MM.1S (cell line): ENCODE results near the gene BUD31.

Experiments
- DNase-seq: peaks from one replicate; pipeline ENCODE4 v3.0.0-alpha.2; 2015
- H2AFZ ChIP-seq: fragments of 300-600 bp; sonication (generic); 2 replicates; pipeline ENCODE4 v1.6.0; 2016; ENCODE audit warnings: antibody characterized with exemption, low read length
- H3F3A ChIP-seq: fragments of 300-600 bp; sonication (generic); 2 replicates; pipeline ENCODE4 v1.6.1; 2016; ENCODE audit warnings: mild to moderate bottlenecking, antibody characterized with exemption, low read length, moderate library complexity, mixed read lengths; ENCODE audit not compliant: insufficient read depth
- H3K27ac ChIP-seq: fragments of 300-600 bp; sonication (generic); 2 replicates; pipeline ENCODE4 v1.5.1; 2016; ENCODE audit warnings: mild to moderate bottlenecking, low read length
- H3K27me3 ChIP-seq: fragments of 300-600 bp; sonication (generic); replicated peaks from 2 replicates; pipeline ENCODE4 v1.6.0; 2016; ENCODE audit warnings: low read length; ENCODE audit not compliant: insufficient read depth
- H3K36me3 ChIP-seq: fragments of 300-600 bp; sonication (generic); replicated peaks from 2 replicates; pipeline ENCODE4 v1.6.1; 2016; ENCODE audit warnings: mild to moderate bottlenecking, low read length, mixed read lengths; ENCODE audit not compliant: insufficient read depth
- H3K4me1 ChIP-seq: fragments of 300-600 bp; sonication (generic); 2 replicates; pipeline ENCODE4 v1.6.1; 2016; ENCODE audit warnings: low read length, mixed read lengths
- H3K4me2 ChIP-seq: fragments of 300-600 bp; sonication (generic); 2 replicates; pipeline ENCODE4 v1.6.0; 2016; ENCODE audit warnings: low read depth, low read length
- H3K4me3 ChIP-seq: fragments of 300-600 bp; sonication (generic); 2 replicates; pipeline ENCODE4 v1.5.1; 2016; ENCODE audit warnings: low read length, mixed read lengths
- H3K79me2 ChIP-seq: fragments of 300-600 bp; sonication (generic); 2 replicates; pipeline ENCODE4 v1.6.1; 2016; ENCODE audit warnings: mixed run types, low read length, mixed read lengths
- H3K9ac ChIP-seq: fragments of 300-600 bp; sonication (generic); 2 replicates; pipeline ENCODE4 v1.6.1; 2016; ENCODE audit warnings: low read length, mixed read lengths
- H3K9me2 ChIP-seq: fragments of 300-600 bp; sonication (generic); replicated peaks from 2 replicates; pipeline ENCODE4 v1.6.1; 2016; ENCODE audit warnings: mild to moderate bottlenecking, low read length, mixed read lengths; ENCODE audit not compliant: insufficient read depth
- H3K9me3 ChIP-seq: fragments of 300-600 bp; sonication (generic); replicated peaks from 2 replicates; pipeline ENCODE4 v1.6.1; 2016; ENCODE audit warnings: mild to moderate bottlenecking, low read length, mixed read lengths; ENCODE audit not compliant: insufficient read depth
- H4K20me1 ChIP-seq: fragments of 300-600 bp; sonication (generic); 2 replicates; pipeline ENCODE4 v1.6.1; 2016; ENCODE audit warnings: mild to moderate bottlenecking, low read length, moderate library complexity, mixed read lengths; ENCODE audit not compliant: insufficient read depth
- EZH2 ChIP-seq: fragments of 300-600 bp; sonication (generic); optimal IDR thresholded peaks from 2 replicates; pipeline ENCODE3; 2017; ENCODE audit warnings: low read depth, mild to moderate bottlenecking, antibody characterized with exemption, low read length, mixed read lengths
- EZH2phosphoT487 ChIP-seq: fragments of 300-600 bp; sonication (generic); IDR thresholded peaks from 2 replicates; pipeline ENCODE4 v1.6.1; 2018; ENCODE audit warnings: antibody characterized with exemption, low read length
- TF ChIP-seq, protein P1 (sequence below): fragments of 300-600 bp; sonication (generic); IDR thresholded peaks from 2 replicates; pipeline ENCODE4 v1.5.1; 2016; ENCODE audit warnings: antibody characterized with exemption, low read length, mixed read lengths

BUD31 gene

DNA sequence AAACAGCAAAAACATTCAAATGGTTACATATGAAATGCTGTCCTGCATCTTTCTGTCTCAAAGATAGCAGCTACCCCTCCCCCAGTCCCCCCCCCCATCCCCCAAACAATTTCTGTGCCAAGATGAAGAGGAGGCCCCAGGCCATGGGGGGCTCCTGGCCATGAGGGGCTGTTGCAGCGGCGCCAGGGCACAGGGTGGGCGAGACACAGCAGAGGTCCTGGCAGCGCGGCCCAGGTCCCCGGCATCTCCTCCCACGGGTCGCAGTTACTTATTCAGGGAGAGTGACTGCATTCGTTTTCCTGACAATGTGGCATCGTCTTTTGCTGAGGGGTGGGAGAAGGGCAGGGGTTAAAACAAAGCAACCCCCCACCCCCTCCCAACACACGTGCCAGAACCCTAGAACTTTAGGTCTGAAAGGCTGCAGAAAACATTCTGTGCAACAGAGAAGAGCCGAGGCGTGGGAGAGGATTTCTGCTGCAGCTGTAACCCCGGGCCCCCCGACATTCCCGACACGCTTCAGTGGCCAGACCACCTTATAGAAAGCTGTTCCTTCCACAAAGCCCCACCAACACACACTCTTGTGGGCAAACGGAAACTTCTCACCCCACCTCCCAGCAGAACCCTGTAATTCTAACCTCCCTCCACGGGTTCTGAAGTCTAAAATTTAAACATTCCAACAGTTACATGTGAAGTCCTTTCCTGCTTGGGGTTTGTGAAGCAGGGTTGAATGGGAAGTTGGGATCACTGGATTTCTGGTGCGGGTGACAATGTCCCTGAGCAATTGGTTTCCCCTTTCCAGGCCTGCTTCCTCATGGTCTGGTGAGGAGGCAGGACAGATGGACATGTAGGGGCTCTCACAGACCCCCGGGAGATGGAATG, 12.1 kb upstream of the BUD31 start:
- Histone ChIP-seq H3K27me3 (no peaks in the 10 kb centered on the region), H3K36me3 (no peaks in the 10 kb centered on the region), H3K9me2 (no peaks in the 10 kb centered on the region), H3K9ac (no peak overlapping the region), H3K4me1 (no peaks in the 10 kb centered on the region), H3K4me2 (no peak overlapping the region), H3F3A (peaks cover 8% of the 10 kb centered on the region), H3K4me3 (no peak overlapping the region), H3K27ac (no peak overlapping the region), H2AFZ (no peak overlapping the region), H3K79me2 (peaks cover 12% of the 10 kb centered on the region; the same call in 1 of the 2 replicates), H3K9me3 (no peaks in the 10 kb centered on the region), H4K20me1 (no peaks in the 10 kb centered on the region)
- DNase-seq = no peak
- TF ChIP-seq EZH2phosphoT487 (no peak), EZH2 (no peak)

DNA sequence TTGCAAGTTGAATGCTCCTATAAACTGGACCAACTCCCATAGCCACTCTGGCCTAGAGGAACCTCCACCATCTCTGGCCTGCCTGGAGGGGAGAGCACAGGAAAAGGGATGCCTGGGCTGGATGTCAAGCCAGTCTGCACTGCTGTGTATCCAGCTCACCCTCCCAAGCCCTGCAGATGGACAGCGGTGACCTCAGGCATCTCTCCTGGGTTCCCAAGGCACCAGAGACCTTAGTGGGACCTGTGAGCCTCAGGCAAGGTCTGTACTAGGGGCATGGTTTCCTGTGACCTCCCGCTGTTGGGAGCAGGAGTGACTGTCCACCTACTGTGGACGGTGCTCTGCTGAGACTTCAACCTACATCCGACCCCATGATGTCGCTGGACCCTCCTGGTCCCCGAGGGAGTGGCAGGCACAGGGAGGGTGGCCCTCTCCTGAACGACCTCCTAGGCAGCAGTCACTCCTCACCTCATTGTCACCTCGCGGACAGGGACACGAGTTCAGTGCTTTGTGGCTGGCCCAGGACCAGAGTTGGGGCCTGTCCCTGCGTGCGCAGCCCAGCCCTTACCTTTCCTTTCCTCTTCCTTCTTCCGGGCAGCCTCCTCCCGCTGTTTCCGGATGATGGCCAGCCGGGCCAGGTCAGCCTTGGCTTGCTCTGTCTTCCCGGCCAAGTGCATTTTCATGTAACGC, 11.3 kb upstream of the BUD31 start:
- Histone ChIP-seq H3K4me3 (no peak overlapping the region), H3K79me2 (peaks cover 12% of the 10 kb centered on the region; the same call in 1 of the 2 replicates), H3F3A (peaks cover 1% of the 10 kb centered on the region), H3K9me3 (no peaks in the 10 kb centered on the region), H4K20me1 (no peaks in the 10 kb centered on the region), H2AFZ (no peak overlapping the region), H3K27ac (no peak overlapping the region), H3K9ac (no peak overlapping the region), H3K9me2 (no peaks in the 10 kb centered on the region), H3K36me3 (no peaks in the 10 kb centered on the region), H3K4me1 (no peaks in the 10 kb centered on the region), H3K27me3 (no peaks in the 10 kb centered on the region), H3K4me2 (no peak overlapping the region)
- DNase-seq = no peak
- TF ChIP-seq, protein P1, sequence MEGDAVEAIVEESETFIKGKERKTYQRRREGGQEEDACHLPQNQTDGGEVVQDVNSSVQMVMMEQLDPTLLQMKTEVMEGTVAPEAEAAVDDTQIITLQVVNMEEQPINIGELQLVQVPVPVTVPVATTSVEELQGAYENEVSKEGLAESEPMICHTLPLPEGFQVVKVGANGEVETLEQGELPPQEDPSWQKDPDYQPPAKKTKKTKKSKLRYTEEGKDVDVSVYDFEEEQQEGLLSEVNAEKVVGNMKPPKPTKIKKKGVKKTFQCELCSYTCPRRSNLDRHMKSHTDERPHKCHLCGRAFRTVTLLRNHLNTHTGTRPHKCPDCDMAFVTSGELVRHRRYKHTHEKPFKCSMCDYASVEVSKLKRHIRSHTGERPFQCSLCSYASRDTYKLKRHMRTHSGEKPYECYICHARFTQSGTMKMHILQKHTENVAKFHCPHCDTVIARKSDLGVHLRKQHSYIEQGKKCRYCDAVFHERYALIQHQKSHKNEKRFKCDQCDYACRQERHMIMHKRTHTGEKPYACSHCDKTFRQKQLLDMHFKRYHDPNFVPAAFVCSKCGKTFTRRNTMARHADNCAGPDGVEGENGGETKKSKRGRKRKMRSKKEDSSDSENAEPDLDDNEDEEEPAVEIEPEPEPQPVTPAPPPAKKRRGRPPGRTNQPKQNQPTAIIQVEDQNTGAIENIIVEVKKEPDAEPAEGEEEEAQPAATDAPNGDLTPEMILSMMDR = no peak
- TF ChIP-seq EZH2 = no peak
- no peak for TF ChIP-seq EZH2phosphoT487

DNA sequence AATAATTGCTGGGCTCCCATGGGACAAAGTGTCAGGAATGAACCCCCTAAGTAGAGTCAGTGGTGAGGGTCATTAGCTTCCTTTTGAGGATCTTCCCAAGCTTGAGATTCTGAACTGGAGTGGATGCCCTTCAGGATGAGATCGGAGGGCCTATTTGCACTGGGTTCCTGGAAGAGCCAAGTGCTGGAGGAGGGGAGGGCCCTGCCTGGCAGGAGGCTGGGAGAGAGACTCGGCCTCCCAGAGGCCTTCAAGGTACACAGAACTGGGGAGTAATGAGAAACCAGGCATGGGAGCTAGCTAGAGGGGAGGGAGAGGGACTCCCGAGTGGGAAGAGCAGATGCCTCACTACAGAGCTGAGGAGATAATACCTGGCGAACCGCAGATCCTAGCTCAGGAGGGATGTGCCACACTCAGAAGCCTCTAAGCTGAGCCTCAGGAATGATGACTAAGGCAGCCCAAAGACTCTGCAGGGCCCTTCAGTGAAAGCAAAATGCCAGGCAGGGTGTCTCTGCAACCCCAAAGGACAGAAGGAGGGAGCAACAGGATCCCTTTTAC, 9.8 kb upstream of the BUD31 start:
- H3F3A ChIP-seq = no peaks in the 10 kb centered on the region; the same call in 1 of the 2 replicates
- no peak for TF ChIP-seq EZH2phosphoT487
- TF ChIP-seq, protein P1 = no peak
- TF ChIP-seq EZH2 = no peak
- no peaks in the 10 kb centered on the region for H3K4me1 ChIP-seq
- H2AFZ ChIP-seq = no peak overlapping the region
- no peaks in the 10 kb centered on the region for H3K27me3 ChIP-seq
- no peak overlapping the region for H3K27ac ChIP-seq
- no peaks in the 10 kb centered on the region for H3K9me3 ChIP-seq
- no peaks in the 10 kb centered on the region for H3K36me3 ChIP-seq
- H3K9ac ChIP-seq = no peak overlapping the region
- H3K79me2 ChIP-seq = peaks cover 17% of the 10 kb centered on the region
- DNase-seq = no peak
- no peak overlapping the region for H3K4me2 ChIP-seq
- no peak overlapping the region for H3K4me3 ChIP-seq
- H3K9me2 ChIP-seq = no peaks in the 10 kb centered on the region
- no peaks in the 10 kb centered on the region for H4K20me1 ChIP-seq
